Fibroblast of lung (primary cell): ENCODE results near the gene ARHGAP10. TPM values are rescaled to one million over a fixed set of nuclear protein-coding genes. Genes with fewer than 3 reads are reported as not detected.

Experiments
- DNase-seq, 2 donors: peaks; one replicate each; pipeline versions ENCODE4 v3.0.0 to v3.0.0-alpha.2; 2010; ENCODE audit warnings: low read depth in 2 of 2
- H2AFZ ChIP-seq: 2 replicates; pipeline ENCODE4 v1.5.1; 2012; ENCODE audit warnings: low read length, control low read depth, inconsistent platforms
- H3K27ac ChIP-seq: 2 replicates; pipeline ENCODE4 v1.5.1; 2011; ENCODE audit warnings: low read length, control low read depth; ENCODE audit not compliant: insufficient read depth
- H3K27me3 ChIP-seq: 2 replicates; pipeline ENCODE4 v1.5.1; 2011; ENCODE audit warnings: mild to moderate bottlenecking, low read length; ENCODE audit not compliant: control insufficient read depth, insufficient read depth
- H3K36me3 ChIP-seq: 2 replicates; pipeline ENCODE4 v1.5.1; 2011; ENCODE audit warnings: low read length; ENCODE audit not compliant: control insufficient read depth, insufficient read depth
- H3K4me1 ChIP-seq: 2 replicates; pipeline ENCODE4 v1.5.1; 2011; ENCODE audit warnings: low read length; ENCODE audit not compliant: control insufficient read depth, insufficient read depth; ENCODE audit errors: extremely low read depth
- H3K4me2 ChIP-seq: 2 replicates; pipeline ENCODE4 v1.5.1; 2011; ENCODE audit warnings: low read length, control low read depth; ENCODE audit not compliant: insufficient read depth; ENCODE audit errors: extremely low read depth
- H3K4me3 ChIP-seq, 4 experiments: fragments of 200-600 bp in 1 of 4; sonication (generic) in 1 of 4; replicated peaks in 1 of 4; 2 replicates each; pipeline ENCODE4 v1.5.1; 2011 to 2016; ENCODE audit warnings: low read length in 4 of 4, low read depth in 3 of 4, mild to moderate bottlenecking in 3 of 4, control low read depth in 2 of 4, inconsistent platforms in 1 of 4, mixed read lengths in 1 of 4; ENCODE audit not compliant: insufficient read depth in 1 of 4; ENCODE audit errors: control extremely low read depth in 1 of 4
- H3K79me2 ChIP-seq: 2 replicates; pipeline ENCODE4 v1.5.1; 2012; ENCODE audit warnings: mild to moderate bottlenecking, low read length, inconsistent platforms; ENCODE audit not compliant: control insufficient read depth, insufficient read depth
- H3K9ac ChIP-seq: 2 replicates; pipeline ENCODE4 v1.5.1; 2011; ENCODE audit warnings: mild to moderate bottlenecking, low read length, control low read depth; ENCODE audit not compliant: insufficient read depth
- H3K9me3 ChIP-seq: 2 replicates; pipeline ENCODE4 v1.5.1; 2012; ENCODE audit warnings: low read depth, low read length; ENCODE audit not compliant: control insufficient read depth, insufficient read depth
- H4K20me1 ChIP-seq: 2 replicates; pipeline ENCODE4 v1.5.1; 2011; ENCODE audit warnings: low read length; ENCODE audit not compliant: control insufficient read depth, insufficient read depth; ENCODE audit errors: extremely low read depth
- CTCF ChIP-seq, 2 donors: IDR thresholded peaks in 1 of 2; conservative IDR thresholded peaks in 1 of 2; 1 replicate in 1 of 2; 2 replicates in 1 of 2; pipeline ENCODE4 v1.5.1; 2011 to 2012; ENCODE audit warnings: low read length in 2 of 2, control low read depth in 1 of 2, inconsistent platforms in 1 of 2, low read depth in 1 of 2, mild to moderate bottlenecking in 1 of 2
- EZH2 ChIP-seq: IDR thresholded peaks from 2 replicates; pipeline ENCODE4 v1.5.1; 2012; ENCODE audit warnings: low read length, control low read depth, mild to moderate bottlenecking; ENCODE audit errors: missing control alignments
- polyA plus RNA-seq, 2 donors: library from polyadenylated mRNA; depleted of rRNA in 1 of 2; stranded (reverse) in 1 of 2; unstranded in 1 of 2; fragments of >200 nt; gene quantifications; 2 replicates each; pipeline ENCODE4 v1.2.1, GENCODE V29; 2011 to 2012; ENCODE audit warnings: missing spikeins in 1 of 2
- total RNA-seq: library from RNA; depleted of rRNA; stranded (reverse); fragments of >200 nt; gene quantifications from 2 replicates; pipeline ENCODE4 v1.2.1, GENCODE V29; 2014

ARHGAP10 gene
- total and polyA plus RNA-seq, 2 donors (not counting 1 experiment from before 2014, with no cell fraction given): 21.6 to 35.8 TPM

- Histone ChIP-seq H3K27ac (no peak overlapping the region), H3K4me2 (no peak overlapping the region), H3K9ac (no peak overlapping the region), H3K4me1 (no peaks in the 10 kb centered on the region), H3K9me3 (no peaks in the 10 kb centered on the region), H3K36me3 (no peaks in the 10 kb centered on the region), H3K27me3 (no peaks in the 10 kb centered on the region), H2AFZ (no peak overlapping the region), H4K20me1 (no peaks in the 10 kb centered on the region), H3K4me3 (no peak overlapping the region), H3K79me2 (no peaks in the 10 kb centered on the region)
- no peak for DNase-seq
- TF ChIP-seq CTCF (conservative IDR thresholded peaks at IDR 0.05 in 1 of 2, IDR thresholded peaks at IDR 0.05 in 1 of 2; ENCODE audit: low read depth in 1 of 2, low read length in 2 of 2): no peak
Measured at GRCh38 chr4:148034813-148035212, 302.9 kb downstream of the ARHGAP10 start.

GRCh38 chr4:148041606-148042329 lies 309.9 kb downstream of the ARHGAP10 start:
- H3K4me1 ChIP-seq: no peaks in the 10 kb centered on the region
- no peaks in the 10 kb centered on the region for H3K27me3 ChIP-seq
- no peak overlapping the region for H3K4me2 ChIP-seq
- no peaks in the 10 kb centered on the region for H4K20me1 ChIP-seq
- no peaks in the 10 kb centered on the region for H3K79me2 ChIP-seq
- no peak for TF ChIP-seq CTCF (conservative IDR thresholded peaks at IDR 0.05 in 1 of 2, IDR thresholded peaks at IDR 0.05 in 1 of 2; ENCODE audit: low read depth in 1 of 2, low read length in 2 of 2)
- TF ChIP-seq EZH2: no peak
- H3K9me3 ChIP-seq: no peaks in the 10 kb centered on the region
- no peak for DNase-seq
- no peak overlapping the region for H2AFZ ChIP-seq
- no peak overlapping the region for H3K9ac ChIP-seq
- H3K4me3 ChIP-seq: no peak overlapping the region
- no peaks in the 10 kb centered on the region for H3K36me3 ChIP-seq
- no peak overlapping the region for H3K27ac ChIP-seq

GRCh38 chr4:148044089-148044911 lies 312.4 kb downstream of the ARHGAP10 start:
- TF ChIP-seq CTCF (conservative IDR thresholded peaks at IDR 0.05 in 1 of 2, IDR thresholded peaks at IDR 0.05 in 1 of 2; ENCODE audit: low read depth in 1 of 2, low read length in 2 of 2): no peak
- TF ChIP-seq EZH2: no peak
- Histone ChIP-seq H3K79me2 (no peaks in the 10 kb centered on the region), H3K9ac (no peak overlapping the region), H3K9me3 (no peaks in the 10 kb centered on the region), H3K27ac (no peak overlapping the region), H3K4me1 (no peaks in the 10 kb centered on the region), H3K36me3 (peaks cover 1% of the 10 kb centered on the region), H4K20me1 (no peaks in the 10 kb centered on the region), H3K4me3 (no peak overlapping the region), H3K27me3 (no peaks in the 10 kb centered on the region), H3K4me2 (no peak overlapping the region), H2AFZ (no peak overlapping the region)
- no peak for DNase-seq
